Natural killer cell (primary cell): ENCODE measurements around the gene SYVN1. TPM values are rescaled to one million over a fixed set of nuclear protein-coding genes. Genes with fewer than 3 reads are reported as not detected.
A peak's percentile ranks its signal among the peaks of the same experiment; 100 is the strongest.

ENCODE experiments used
- ATAC-seq, 3 donors: fragments of 150-1000 bp in 2 of 3; fragments of 200-7000 bp in 1 of 3; cut with Tn5 transposase; 1 replicate in 1 of 3; 2 replicates in 2 of 3; pipeline ENCODE4 v1.10.0; 2021; ENCODE audit warnings: mild to moderate bottlenecking in 2 of 3, moderate library complexity in 2 of 3
- DNase-seq, 2 donors: peaks; one replicate each; pipeline versions ENCODE4 v3.0.0 to v3.0.0-alpha.2; 2013 to 2021; ENCODE audit warnings: mixed read lengths in 1 of 2
- H3K27ac ChIP-seq: one replicate; pipeline ENCODE4 v1.5.1; 2013; ENCODE audit warnings: mild to moderate bottlenecking, low read length
- H3K27me3 ChIP-seq: one replicate; pipeline ENCODE4 v1.6.1; 2013; ENCODE audit warnings: low read length; ENCODE audit not compliant: control insufficient read depth, insufficient read depth
- H3K36me3 ChIP-seq: one replicate; pipeline ENCODE4 v1.6.1; 2013; ENCODE audit warnings: low read length; ENCODE audit not compliant: control insufficient read depth, insufficient read depth
- H3K4me1 ChIP-seq: one replicate; pipeline ENCODE4 v1.6.1; 2013; ENCODE audit warnings: low read length; ENCODE audit not compliant: control insufficient read depth, insufficient read depth
- H3K4me3 ChIP-seq: one replicate; pipeline ENCODE4 v1.5.1; 2013; ENCODE audit warnings: low read length
- H3K9me3 ChIP-seq: one replicate; pipeline ENCODE4 v1.6.1; 2013; ENCODE audit warnings: low read length; ENCODE audit not compliant: control insufficient read depth, insufficient read depth
- H3K27ac Mint-ChIP-seq, 2 donors: one replicate each; pipeline ENCODE4 v1.8.0; 2022; ENCODE audit warnings: mild to moderate bottlenecking in 2 of 2, mixed read lengths in 2 of 2, moderate library complexity in 1 of 2
- H3K27me3 Mint-ChIP-seq, 2 donors: one replicate each; pipeline ENCODE4 v1.8.0; 2022; ENCODE audit warnings: low read depth in 2 of 2, mixed read lengths in 2 of 2
- H3K36me3 Mint-ChIP-seq: one replicate; pipeline ENCODE4 v1.8.0; 2022; ENCODE audit warnings: mixed read lengths
- H3K4me1 Mint-ChIP-seq, 2 donors: one replicate each; pipeline ENCODE4 v1.8.0; 2022; ENCODE audit warnings: mixed read lengths in 2 of 2
- H3K4me3 Mint-ChIP-seq: one replicate; pipeline ENCODE4 v1.8.0; 2022; ENCODE audit warnings: mild to moderate bottlenecking, moderate library complexity, mixed read lengths
- H3K9me3 Mint-ChIP-seq, 2 donors: one replicate each; pipeline ENCODE4 v1.8.0; 2022; ENCODE audit warnings: mixed read lengths in 2 of 2
- WGBS: methylation state at CpG from one replicate; pipeline ENCODE4 v1.1.7; 2013; ENCODE audit warnings: missing lambda C conversion rate; ENCODE audit not compliant: insufficient coverage; 5-methylcytosine and 5-hydroxymethylcytosine counted together
- intact Hi-C: fragments of 100-400 bp; cut with micrococcal nuclease; formaldehyde crosslinking; loops from one replicate; pipeline ENCODE4 v1.14.2; 2022
- total RNA-seq, 4 donors: library from RNA; stranded (reverse); fragments of 120-200 nt in 1 of 4; gene quantifications; one replicate each; pipeline versions ENCODE4 v1.2.3 to v1.2.4, GENCODE V29; 2013 to 2022
- TF ChIP-seq, protein P1 (sequence below): fragments of 200-600 bp; IDR thresholded peaks from one replicate; pipeline ENCODE4 v1.8.0; 2022; ENCODE audit warnings: antibody characterized with exemption

The SYVN1 gene
- total RNA-seq, 3 donors from 2014 or later (not counting 1 experiment from before 2014, with no cell fraction given) = 72.9 to 109 (median 90.2) TPM

DNA sequence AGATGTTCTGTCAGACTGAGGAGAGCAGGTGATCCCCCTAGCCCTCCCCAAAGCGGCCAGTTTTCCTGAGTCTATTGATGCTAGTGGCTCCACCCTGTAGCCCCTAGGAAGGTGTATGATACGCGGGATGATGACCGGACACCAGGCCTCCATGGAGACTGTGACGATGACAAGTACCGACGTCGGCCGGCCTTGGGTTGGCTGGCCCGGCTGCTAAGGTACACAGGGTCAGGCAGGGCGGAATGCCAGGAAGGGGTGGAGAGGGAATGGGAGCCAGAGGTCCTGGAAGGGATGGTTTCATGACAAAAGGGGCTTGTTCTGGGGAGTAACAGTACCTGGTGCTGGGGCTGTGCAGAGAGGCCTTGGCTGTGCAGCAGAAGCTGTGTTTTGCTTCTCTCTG is 47.1 kb downstream of the SYVN1 start:
- DNase-seq = no peak
- Histone ChIP-seq H3K27ac (no peak overlapping the region), H3K36me3 (peaks cover 36% of the 10 kb centered on the region), H3K4me3 (no peak overlapping the region), H3K4me1 (peaks cover 16% of the 10 kb centered on the region), H3K9me3 (no peaks in the 10 kb centered on the region), H3K27me3 (no peaks in the 10 kb centered on the region)
- intact Hi-C loops = loop anchor here (10.0 kb wide), 1 partner anchor 1258 kb away; the partner anchor contains the start of genes B4GAT1 and BRMS1
- over 99% methylated on average over 11 of the region's 11 CpGs for WGBS
- Mint-ChIP-seq H3K27me3 (no peaks in the 10 kb centered on the region), H3K4me3 (no peak overlapping the region), H3K4me1 (peaks cover 27 to 31% of the 10 kb centered on the region in 2 donors), H3K27ac (no peak overlapping the region), H3K9me3 (no peaks in the 10 kb centered on the region), H3K36me3 (peaks cover 7% of the 10 kb centered on the region)
- no peak for ATAC-seq
- TF ChIP-seq, protein P1, sequence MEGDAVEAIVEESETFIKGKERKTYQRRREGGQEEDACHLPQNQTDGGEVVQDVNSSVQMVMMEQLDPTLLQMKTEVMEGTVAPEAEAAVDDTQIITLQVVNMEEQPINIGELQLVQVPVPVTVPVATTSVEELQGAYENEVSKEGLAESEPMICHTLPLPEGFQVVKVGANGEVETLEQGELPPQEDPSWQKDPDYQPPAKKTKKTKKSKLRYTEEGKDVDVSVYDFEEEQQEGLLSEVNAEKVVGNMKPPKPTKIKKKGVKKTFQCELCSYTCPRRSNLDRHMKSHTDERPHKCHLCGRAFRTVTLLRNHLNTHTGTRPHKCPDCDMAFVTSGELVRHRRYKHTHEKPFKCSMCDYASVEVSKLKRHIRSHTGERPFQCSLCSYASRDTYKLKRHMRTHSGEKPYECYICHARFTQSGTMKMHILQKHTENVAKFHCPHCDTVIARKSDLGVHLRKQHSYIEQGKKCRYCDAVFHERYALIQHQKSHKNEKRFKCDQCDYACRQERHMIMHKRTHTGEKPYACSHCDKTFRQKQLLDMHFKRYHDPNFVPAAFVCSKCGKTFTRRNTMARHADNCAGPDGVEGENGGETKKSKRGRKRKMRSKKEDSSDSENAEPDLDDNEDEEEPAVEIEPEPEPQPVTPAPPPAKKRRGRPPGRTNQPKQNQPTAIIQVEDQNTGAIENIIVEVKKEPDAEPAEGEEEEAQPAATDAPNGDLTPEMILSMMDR = no peak

DNA sequence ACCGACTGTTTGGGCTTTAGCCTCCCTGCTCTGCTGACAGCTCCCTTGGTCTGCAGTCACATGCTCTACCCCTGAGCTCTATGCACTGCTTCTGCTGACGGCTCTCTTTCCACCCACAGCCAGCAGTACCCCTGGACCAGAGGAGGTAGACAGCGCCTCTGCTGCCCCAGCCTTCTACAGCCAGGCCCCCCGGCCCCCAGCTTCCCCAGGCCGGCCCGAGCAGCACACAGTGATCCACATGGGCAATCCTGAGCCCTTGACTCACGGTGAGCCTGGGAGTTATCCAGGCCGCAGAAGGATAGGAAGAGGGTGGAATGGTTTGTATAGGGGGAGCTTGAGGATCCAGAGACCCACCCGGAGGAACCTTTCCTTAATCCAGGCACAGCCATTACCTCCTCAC is 47.5 kb downstream of the SYVN1 start:
- intact Hi-C loops = loop anchor here (10.0 kb wide), 1 partner anchor 1258 kb away; the partner anchor contains the start of genes B4GAT1 and BRMS1
- Mint-ChIP-seq H3K27ac (no peak overlapping the region), H3K9me3 (no peaks in the 10 kb centered on the region)

DNA sequence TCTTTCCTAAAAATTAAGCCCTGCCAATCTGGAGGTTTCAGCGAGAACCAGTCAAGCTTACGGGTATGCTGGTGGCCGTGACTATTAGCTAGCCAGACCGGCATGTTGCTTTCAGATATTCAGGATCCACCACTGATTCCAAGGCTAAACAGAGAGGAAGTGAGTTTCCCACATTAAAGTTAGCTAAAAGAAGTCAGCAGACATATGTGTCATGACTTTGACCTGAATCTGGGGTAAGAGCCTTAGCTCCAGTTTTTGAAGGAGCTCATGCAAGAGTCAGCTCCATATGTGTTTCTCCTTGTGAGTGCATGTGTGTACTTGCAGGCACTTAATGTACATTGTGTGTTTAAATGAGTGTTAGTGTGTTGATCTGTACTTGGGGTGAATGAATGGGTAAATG is 48.9 kb downstream of the SYVN1 start:
- no peak overlapping the region for H3K27ac ChIP-seq
- peaks cover 36% of the 10 kb centered on the region for H3K36me3 ChIP-seq
- Mint-ChIP-seq H3K4me1 (peaks cover 27 to 31% of the 10 kb centered on the region in 2 donors), H3K27me3 (no peaks in the 10 kb centered on the region), H3K36me3 (peaks cover 7% of the 10 kb centered on the region), H3K4me3 (peak overlapping the region; percentile 94), H3K27ac (peak overlapping the region; percentile 98 to 100), H3K9me3 (no peaks in the 10 kb centered on the region)
- ATAC-seq (no peak), DNase-seq (no peak)
- TF ChIP-seq, protein P1 = no peak
- peaks cover 16% of the 10 kb centered on the region for H3K4me1 ChIP-seq
- intact Hi-C loops = loop anchor here (10.0 kb wide), 1 partner anchor 1259 kb away; the partner anchor contains the start of genes B4GAT1 and BRMS1
- 95% methylated on average over 4 of the region's 4 CpGs for WGBS
- H3K27me3 ChIP-seq = no peaks in the 10 kb centered on the region
- no peak overlapping the region for H3K4me3 ChIP-seq
- H3K9me3 ChIP-seq = no peaks in the 10 kb centered on the region

More for the DNA sequence above, 47.5 kb downstream of the SYVN1 start:
- peaks cover 7% of the 10 kb centered on the region for H3K36me3 Mint-ChIP-seq
- WGBS = 96% methylated on average over 9 of the region's 9 CpGs
- ATAC-seq = no peak
- Histone ChIP-seq H3K27me3 (no peaks in the 10 kb centered on the region), H3K4me1 (peaks cover 16% of the 10 kb centered on the region), H3K27ac (no peak overlapping the region), H3K9me3 (no peaks in the 10 kb centered on the region), H3K36me3 (peaks cover 36% of the 10 kb centered on the region), H3K4me3 (no peak overlapping the region)
- H3K4me1 Mint-ChIP-seq = peaks cover 27 to 31% of the 10 kb centered on the region in 2 donors
- TF ChIP-seq, protein P1 = no peak
- no peak for DNase-seq
- H3K4me3 Mint-ChIP-seq = no peak overlapping the region
- H3K27me3 Mint-ChIP-seq = no peaks in the 10 kb centered on the region
